ENCODE results near the gene ACAA1. TPM values are rescaled to one million over a fixed set of nuclear protein-coding genes. Genes with fewer than 3 reads are reported as not detected.
"Not testable (repeated sequence)": the region's sequence is repeated elsewhere in the genome, so short reads cannot be mapped to it uniquely, and the experiment has no call there.

The ACAA1 gene
- polyA plus RNA-seq, 12 donors, result 24.5 to 48.2 (median 29.1) TPM; not detected in 1

DNA sequence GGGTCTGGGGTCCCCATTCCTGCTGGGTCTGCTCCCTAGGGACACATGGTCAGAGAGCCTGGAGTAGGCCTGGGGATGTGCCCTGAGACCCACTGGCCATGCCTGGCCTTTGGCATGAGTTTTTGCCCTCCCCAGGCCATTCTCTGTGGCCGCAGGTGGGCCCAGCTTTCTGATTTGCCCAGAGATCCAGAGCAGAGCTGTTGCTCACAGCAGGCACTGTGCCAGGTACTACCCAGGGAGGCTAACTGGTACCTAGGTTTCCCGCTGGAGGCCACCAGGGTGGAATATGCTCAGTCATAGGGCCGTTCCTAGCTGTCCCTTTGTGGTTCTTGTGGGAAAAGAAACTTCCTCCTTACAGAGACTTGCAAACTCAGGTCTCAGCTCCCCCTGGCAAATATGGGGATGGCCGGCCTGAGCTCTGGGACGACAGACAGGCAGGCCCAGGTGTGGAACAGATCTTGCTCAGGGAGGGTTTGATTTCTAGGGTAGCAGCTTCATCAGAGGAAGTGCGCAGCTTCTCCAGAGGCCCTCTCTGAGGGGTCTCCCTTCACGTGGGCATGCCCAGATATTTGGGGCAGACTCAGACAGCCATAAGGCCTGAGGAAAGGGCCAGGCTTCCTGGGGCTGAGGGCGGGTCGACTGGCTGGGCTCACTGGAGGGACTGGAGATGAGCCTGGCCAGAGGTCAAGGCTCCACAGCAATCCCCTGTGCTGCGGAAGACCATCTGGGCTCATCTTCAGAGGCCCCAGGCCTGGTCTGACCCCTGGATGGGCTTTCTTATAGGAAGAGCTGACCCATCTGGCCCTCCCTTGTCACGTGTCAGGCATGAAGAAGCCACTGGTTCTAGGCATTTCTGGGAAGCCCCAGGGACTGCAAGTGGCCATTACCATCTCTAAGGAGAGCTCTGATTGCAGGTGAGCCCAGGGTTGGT lies 28.0 kb downstream of the ACAA1 start:
- no peak for DNase-seq

DNA sequence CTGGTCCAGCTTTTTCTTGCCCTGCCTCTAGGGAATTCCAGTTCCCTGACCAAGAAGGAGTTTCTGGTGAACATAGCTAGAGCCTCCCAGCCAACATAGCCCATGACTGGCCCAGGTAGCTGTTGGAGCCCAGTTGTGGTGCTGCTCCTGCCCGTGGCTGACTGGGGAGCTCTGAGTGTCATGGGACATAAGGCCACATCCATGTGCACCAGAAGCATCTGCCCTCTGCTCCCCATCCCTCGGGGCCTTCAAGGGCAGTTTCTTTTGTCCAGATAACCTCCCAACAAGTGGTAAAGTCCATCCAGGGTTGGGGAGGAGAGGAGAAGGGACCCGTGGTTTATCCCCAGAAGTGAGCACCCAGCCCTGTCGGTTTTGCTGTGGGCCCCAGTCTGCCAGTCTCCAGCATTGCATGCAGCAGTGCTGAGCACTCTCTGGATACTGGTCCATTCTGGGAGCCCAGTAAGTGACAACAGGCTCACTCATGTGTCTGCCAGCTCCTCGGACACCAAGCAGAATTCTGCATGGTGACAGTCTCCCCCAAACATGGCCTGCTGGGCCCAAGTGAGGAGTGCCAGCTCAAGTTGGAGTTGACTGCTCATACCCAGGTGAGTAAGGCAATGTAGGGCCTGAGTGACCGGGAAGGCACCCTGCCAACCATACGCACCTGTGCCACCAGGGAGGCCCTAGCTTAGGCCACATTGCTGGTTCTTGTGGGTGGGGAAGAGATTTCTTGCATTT lies 28.8 kb downstream of the ACAA1 start:
- DNase-seq, result no peak

DNA sequence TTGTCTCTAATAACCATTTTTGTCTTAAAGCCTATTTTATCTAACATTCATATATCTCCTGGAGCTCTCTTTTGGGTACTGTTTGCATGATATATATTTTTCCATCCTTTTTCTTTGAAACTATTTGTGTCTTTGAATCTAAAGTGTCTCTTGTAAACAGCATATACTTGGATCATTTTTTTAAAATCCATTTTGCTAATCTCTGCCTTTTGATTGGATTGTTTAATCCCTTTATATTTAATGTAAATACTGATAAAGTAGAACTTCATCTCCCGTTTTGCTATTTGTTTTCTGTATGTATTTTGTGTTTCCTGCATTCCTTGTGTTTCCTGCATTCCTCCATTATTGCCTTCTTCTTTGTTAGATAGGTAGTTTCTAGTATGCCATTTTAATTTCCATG lies 31.4 kb downstream of the ACAA1 start:
- DNase-seq, result no peak

DNA sequence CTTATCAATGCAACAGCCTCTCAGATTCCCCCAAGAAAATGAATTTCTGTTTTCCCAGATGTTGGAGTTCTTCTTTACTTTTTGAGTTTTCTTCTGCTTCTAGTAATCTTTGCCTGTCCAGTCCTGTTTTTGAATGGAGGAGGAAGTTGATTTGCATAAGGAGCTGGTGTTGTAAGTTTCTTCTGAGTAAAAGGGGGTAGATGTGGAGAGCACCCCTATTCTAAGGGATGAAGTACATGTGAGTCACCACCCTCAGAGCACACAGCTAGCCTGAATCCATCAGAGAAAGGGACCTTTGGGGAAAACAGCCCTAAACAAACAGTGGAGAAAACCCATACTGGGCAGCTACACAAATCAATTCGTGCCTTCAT lies 34.5 kb downstream of the ACAA1 start:
- DNase-seq, result no peak

DNA sequence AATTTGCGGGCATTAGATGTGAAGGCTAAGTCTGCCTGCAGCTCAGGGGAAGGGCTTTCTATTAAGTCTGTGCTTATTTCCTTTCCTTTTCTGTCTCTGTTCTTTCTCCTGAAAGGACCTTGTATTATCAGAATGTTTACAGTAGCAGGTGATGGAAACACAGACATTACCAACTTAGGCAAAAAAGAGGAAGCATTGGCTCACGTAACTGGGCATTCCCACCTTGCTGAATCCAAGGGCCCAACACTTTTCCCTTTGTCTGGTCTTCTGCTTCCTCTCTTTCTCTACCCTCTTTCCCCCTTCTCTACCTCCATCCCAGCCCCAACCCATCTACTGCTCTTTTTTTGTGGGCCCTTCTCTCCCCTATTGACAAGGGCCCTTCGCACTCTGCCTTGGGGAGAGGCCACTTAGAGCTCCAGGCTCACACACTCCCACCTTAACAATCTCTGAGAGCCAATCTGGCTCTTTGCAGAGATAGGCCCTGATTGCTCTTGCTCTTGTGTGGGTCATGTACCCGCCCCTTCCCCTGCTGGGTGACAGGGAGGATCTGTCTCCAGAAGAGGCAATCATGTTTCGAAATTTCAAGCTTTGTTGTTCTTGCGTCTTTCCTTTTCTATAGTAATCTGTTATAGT lies 35.0 kb downstream of the ACAA1 start:
- no peak for DNase-seq

DNA sequence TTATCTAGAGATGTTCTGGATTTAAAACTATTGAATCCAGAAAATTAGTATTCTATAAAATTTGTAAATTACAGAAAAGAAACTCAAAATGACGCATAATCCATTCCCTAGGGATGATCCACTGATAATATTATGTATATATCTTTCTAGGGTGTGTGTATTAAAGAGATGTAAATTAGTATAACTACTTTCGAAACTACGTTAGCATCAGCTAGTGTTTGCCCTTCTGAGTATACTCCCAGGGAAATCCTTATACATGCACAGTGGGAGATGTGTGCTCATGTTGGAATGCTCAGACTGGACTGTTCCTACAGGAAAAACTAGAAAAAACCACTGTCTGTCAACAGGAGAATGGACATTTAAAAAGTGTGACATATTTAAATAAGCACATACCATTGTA lies 36.4 kb downstream of the ACAA1 start:
- no peak for DNase-seq

DNA sequence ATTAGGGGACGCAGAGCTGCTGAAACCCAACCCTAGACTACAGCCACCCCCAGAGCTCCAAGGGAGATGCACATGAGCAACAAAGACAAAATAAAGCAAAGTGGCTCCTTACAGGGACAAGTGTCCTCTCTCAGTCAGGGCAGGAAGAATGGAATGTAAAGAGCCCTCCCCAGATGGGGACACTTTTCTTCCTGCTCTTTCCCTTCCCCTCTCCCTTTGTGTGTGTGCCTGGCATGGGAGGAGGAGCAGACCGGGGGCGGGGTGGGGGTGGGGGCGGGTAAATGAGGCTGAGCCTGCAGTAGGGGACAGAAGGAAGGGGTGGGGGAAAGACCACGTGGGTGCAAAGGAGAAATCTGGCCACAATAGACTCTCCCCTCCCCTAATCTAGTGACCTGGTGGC lies 37.4 kb downstream of the ACAA1 start:
- no peak for DNase-seq

DNA sequence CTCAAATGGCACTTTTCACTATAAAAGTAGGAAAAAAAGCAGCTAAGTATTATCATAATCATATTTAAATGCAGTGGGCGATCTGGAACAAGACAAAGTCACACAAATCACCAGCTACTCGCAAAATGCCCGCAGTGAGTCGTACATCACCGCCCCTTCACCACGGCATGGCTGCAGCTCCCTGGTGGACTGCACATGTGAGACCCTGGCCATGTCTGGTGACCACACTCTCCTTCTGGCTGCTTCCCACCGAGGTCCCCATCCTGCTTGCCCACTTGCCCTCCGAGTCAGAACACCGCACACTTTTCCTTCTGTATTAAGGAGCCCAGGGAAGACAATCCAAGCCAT lies 38.6 kb downstream of the ACAA1 start:
- DNase-seq, result no peak

DNA sequence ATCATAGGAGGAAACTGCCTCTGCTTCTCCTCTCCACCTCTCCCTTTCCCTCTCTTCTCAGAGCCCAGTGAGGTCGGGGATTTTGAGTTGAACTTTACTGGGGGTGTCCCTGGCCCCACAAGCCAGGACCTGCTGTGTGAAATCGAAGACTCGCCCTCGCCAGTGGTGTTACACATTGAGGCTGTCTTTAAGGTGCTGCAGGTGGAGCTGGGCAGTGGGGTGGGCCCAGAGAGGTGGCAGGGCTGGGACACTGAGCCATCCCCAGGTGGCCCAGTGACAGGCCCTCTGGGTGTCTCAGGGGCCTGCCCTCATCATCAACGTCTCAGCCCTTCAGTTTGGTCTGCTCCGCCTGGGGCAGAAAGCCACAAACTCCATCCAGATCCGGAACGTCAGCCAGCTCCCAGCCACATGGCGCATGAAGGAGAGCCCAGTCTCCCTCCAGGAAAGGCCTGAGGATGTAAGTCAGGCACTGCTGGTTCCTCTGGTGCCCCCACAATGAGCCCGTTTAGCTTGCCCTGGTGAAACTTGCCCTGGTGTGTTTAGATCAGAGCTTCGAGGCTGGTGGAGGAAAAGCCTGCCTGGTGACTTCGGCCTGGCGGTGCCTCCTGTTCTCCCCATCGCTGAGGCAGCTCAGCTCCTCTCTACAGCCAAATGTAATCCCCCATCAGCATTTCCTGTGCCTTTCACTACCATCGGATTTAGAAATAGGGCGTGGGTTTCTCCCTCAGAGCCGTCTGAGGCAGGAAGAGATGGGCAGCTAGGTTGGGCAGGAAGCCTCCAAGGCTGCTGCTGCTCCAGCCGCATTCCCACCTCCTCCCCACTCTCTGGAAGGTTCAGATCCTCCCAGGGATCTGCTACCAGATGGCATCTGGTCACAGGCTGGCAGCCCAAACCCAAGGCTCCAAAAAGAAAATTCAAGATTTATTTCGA lies 39.2 kb downstream of the ACAA1 start:
- no peak for DNase-seq

DNA sequence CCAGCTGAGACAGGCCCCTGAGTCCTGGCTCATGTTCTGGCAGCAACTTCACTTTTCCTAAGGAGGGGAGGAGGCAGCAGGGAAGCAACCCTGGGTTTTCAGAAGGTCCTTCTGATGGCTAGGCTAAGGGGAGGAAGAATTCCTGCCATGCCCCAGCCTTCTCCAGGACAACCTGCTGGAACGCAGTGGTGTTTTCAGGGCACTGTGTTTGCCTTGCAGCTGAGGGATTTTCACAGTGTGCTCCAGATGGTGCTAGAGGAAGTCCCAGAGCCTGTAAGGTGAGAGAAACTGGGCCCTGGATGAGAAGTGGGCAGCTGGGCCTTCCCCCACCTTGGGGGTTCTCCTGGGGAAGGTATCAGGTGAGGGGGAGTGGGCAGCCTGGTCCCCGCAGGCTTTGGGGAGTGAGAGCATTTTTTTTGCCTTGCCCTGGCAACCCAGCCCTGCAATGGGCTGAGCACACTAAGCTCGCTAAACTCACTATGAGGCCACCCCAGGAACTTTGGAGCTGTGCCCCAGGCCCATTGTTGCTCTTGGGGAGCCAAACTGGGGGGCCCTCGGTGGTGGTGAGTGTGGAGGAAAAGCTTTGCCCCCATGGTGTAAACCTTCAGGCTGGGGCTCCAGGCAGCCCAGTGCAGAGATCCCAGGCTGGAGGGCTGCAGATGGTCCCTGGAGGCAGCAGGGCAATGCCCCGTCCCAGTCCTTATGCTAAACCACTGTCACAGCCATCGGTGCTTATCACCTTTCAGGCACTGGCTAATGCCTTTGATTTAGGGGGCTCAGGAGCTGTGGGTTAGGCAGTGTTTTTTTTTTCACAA lies 41.1 kb downstream of the ACAA1 start:
- DNase-seq, result no peak

DNA sequence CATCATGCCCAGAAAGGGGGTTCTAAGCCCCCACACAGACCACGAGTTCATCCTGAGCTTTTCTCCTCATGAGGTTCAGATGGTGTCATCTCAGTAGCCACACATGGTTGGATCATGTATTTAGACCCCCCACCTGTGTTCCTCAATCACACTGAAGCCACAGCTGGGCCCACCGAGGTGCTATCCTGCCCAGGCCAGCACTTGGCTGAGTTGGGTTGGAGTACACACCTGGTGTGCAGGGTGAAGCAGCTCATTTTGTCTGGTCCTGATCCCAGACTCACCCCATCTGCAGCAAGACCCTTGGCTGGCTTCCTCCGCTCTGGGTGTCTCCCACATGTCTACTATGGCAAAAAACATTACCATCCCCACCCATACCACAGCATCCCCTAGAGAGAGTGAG lies 41.9 kb downstream of the ACAA1 start:
- DNase-seq, result no peak

DNA sequence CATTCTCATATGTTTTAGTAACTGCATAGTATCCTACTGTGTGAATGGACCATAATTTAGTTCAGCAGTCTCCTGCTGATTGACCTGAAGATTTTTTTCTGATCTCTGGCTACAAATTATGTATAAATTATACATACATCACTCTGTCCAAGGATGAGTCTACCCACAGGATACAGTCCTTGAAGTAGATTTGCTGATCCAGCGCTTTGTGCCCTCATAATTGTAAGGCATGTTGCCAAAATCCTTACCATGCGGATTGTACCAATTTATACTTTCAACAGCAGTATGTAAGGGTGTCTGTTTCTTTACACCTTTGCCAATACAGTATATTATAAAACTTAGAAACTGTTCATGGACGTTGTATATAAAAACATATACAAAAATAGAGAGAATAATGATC lies 46.5 kb downstream of the ACAA1 start:
- no peak for DNase-seq

DNA sequence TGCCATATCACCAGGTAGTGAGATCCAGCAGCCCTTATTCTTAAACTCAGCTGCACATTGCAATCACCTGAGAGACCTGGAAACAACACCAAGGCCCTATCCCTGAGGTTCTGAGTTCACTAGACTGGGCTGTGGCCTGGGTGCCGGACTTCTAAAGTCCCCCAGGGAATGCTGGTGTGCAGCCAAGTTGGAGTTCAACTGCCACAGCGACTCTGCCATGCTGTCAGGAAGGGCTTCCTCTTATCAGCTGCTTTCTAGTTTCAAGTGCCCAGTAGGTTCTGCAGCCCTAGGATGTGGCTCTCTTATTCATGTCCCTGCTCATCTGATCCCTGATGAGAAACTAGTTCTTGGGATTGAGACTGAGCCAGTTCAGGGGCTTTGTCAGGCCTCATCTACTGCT lies 47.8 kb downstream of the ACAA1 start:
- no peak for DNase-seq

DNA sequence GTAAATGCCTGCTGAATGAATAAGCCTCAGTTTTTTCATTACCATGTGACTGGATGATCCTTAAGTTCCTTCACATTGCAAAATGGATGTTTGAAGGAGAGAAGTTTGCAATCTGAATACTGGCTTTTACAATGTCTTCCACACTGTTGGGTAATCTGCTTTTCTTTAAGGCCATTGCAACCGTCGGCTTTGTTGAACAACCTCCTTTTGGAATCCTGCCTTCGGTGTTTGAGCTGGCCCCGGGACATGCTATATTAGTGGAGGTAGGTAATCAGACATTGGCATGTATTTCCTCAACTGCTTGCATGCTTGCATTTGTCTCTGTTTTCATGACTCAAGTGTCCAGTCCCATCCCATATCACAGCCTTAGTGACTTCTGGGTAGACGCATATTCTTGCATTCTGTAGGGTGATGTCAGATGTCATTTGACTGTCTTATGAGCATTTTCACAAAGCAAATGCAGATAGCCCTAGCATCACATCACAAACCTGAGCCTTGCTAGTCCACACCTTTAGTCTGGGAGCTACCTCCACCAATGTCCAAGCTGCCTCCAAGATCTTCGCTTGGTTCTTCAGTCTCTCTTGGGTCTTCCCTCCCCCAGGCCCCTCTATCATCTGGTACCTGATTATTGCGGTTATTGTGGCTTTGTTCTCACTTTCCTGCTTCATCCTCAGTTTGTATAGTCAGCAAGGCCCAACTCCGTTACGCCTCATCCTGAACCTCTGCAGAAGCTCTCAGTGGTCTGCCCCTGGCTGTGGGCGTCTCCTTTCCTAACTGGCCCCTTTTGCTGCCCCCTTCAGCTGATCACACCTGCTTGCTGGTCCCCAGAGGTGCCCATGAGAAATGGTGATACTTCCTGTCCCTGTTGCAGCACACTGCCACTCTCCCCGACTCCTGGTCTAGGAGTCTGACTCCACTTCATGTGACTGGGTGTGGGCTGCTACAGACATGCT lies 48.5 kb downstream of the ACAA1 start:
- DNase-seq, result no peak

DNA sequence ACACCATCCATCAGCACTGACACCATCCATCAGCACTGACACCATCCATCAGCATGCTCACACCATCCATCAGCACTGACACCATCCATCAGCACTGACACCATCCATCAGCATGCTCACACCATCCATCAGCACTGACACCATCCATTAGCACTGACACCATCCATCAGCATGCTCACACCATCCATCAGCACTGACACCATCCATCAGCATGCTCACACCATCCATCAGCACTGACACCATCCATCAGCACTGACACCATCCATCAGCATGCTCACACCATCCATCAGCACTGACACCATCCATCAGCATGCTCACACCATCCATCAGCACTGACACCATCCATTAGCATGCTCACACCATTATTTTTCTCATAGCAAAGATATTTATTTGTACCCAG lies 49.6 kb downstream of the ACAA1 start:
- DNase-seq, result not testable (repeated sequence)

DNA sequence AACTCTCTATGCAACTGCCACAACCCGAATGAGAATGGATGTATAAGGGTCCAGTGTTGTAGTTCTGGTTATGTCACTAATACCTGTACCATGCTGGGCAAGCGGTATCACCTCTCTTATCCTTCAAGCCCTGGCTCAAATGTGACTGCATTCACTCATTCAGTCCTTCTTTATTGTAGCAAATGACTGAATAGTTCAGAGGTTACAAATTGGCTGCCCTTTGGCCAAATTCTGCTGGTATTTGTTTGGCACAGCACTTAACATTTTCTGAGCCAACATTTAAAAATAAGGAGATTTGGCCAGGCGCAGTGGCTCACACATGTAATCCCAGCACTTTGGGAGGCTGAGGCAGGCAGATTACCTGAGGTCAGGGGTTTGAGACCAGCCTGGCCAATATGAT lies 50.4 kb downstream of the ACAA1 start:
- no peak for DNase-seq

DNA sequence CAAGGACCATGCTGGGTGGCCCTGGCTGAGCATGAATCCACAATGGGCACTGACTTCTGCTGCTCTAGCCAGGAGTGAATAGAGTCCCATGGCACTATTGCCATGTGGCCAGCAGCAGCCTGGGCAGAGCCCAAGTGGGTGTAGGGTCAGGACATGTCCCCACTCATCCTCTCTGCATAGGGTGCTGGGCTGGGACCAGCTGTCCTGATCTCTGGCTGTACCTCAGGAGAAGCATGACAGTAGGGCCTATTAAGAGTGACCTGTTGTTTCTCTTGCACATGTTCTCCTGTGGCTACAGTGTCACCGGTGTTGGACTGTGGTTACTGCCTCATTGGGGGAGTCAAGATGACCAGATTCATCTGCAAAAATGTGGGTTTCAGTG lies 51.0 kb downstream of the ACAA1 start:
- DNase-seq, result no peak

DNA sequence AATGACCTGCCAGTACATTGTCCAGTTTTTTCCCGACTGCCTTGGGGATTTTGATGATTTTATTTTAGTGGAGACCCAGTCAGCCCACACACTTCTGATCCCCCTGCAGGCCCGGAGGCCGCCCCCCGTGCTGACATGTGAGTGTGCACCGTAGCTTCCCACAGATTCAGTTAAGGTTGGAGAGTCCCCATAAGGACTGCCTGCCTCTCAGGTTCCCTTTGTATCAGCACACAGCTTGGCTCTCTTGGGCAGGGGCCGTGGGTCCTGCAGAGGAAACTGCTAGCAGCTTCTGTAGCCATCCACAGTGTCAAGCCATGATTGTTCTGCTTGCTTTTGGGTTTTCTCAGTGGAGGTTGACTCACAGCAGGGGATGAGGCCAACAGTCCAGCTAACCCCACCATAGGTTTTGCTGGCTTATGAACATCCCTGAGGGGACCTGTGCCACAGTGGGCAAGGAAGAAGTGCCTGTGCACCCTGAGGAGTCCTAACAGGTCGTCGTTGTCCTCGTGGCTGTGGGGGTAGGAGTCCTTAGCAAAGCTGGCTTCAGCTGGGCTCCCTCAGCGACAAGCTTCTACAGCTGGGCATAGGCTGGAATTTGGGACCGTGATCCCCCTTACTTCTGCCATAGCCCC lies 51.5 kb downstream of the ACAA1 start:
- no peak for DNase-seq
